Prostate gland (tissue), 2 donors: Measurements from ENCODE around the gene IL17D. TPM values are rescaled to one million over a fixed set of nuclear protein-coding genes. Genes with fewer than 3 reads are reported as not detected.

ENCODE experiments used
- DNase-seq: peaks from one replicate; pipeline ENCODE4 v3.0.0-alpha.2; 2019; ENCODE audit warnings: low spot score
- H3K27ac ChIP-seq, 2 donors: fragments of 200-600 bp; sonication (generic); 2 replicates each; pipeline ENCODE4 v1.5.1; 2017 to 2019
- H3K27me3 ChIP-seq: fragments of 200-600 bp; sonication (generic); replicated peaks from 2 replicates; pipeline ENCODE4 v1.5.1; 2019; ENCODE audit not compliant: insufficient read depth
- H3K36me3 ChIP-seq, 2 donors: fragments of 200-600 bp; sonication (generic); 1 replicate in 1 of 2; 2 replicates in 1 of 2; pipeline versions ENCODE4 v1.5.1 to v1.8.1; 2017 to 2019
- H3K4me1 ChIP-seq: fragments of 200-600 bp; sonication (generic); replicated peaks from 2 replicates; pipeline ENCODE4 v1.5.1; 2019
- H3K4me3 ChIP-seq, 2 donors: fragments of 200-600 bp; sonication (generic); 2 replicates each; pipeline ENCODE4 v1.5.1; 2017 to 2019
- H3K9me3 ChIP-seq: fragments of 200-600 bp; sonication (generic); 2 replicates; pipeline ENCODE4 v1.5.1; 2017
- POLR2A ChIP-seq: fragments of 450-650 bp; IDR thresholded peaks from one replicate; pipeline ENCODE4 v1.6.1; 2016; ENCODE audit warnings: antibody characterized with exemption, mild to moderate bottlenecking
- POLR2AphosphoS5 ChIP-seq: sonication (generic); formaldehyde crosslinking; IDR thresholded peaks from one replicate; pipeline ENCODE4 v1.6.1; 2017; ENCODE audit warnings: antibody characterized with exemption
- WGBS: methylation state at CpG from one replicate; pipeline ENCODE4 v1.1.5; 2018; 5-methylcytosine and 5-hydroxymethylcytosine counted together
- intact Hi-C: fragments of 100-400 bp; cut with DNase I; formaldehyde crosslinking; loops from one replicate; pipeline ENCODE4 v1.14.2; 2022
- total RNA-seq, 2 donors: library from RNA; depleted of rRNA; stranded (reverse); fragments of >200 nt; gene quantifications; one replicate each; pipeline ENCODE4 v1.1.0, GENCODE V29; 2016
- TF ChIP-seq, protein P1 (sequence below), 4 experiments: fragments of 200-600 bp in 2 of 4; fragments of 450-650 bp in 2 of 4; sonication (generic) in 2 of 4; IDR thresholded peaks; 1 replicate in 3 of 4; 2 replicates in 1 of 4; pipeline ENCODE4 v1.5.1; 2016 to 2019; ENCODE audit warnings: antibody characterized with exemption in 4 of 4, mild to moderate bottlenecking in 2 of 4, moderate library complexity in 2 of 4

Gene IL17D
- total RNA-seq, 2 donors from 2014 or later = 1.5 to 3.7 TPM

GRCh38 chr13:20684041-20684440 lies 19.5 kb upstream of the IL17D start:
- no peaks in the 10 kb centered on the region for H3K36me3 ChIP-seq
- H3K27ac ChIP-seq = no peak overlapping the region
- H3K4me3 ChIP-seq = no peak overlapping the region
- no peaks in the 10 kb centered on the region for H3K4me1 ChIP-seq
- intact Hi-C loops = no loop called here
- TF ChIP-seq POLR2AphosphoS5 = no peak
- H3K9me3 ChIP-seq = no peaks in the 10 kb centered on the region
- DNase-seq = no peak
- 69% methylated on average over 4 of the region's 4 CpGs for WGBS
- no peaks in the 10 kb centered on the region for H3K27me3 ChIP-seq

DNA sequence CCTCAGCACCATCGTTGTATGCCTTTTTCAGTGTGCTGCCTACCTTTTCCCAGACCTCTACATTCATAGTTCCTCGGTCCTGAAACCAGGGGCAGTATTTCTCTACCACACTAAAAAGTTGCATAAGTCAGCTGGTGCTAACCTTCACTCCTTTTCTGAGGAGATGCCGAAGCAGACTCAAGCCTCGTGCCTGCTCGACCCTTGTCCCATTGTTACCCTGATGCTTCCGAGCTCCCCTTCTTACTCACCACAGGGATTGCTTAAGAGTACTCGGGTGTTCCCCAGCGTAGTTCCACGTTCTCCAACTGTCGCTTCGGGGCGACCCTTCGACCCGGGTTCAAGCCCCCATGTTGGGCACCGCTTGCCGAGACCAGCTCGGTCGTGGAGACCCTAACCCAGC lies 19.0 kb upstream of the IL17D start:
- H3K36me3 ChIP-seq = no peaks in the 10 kb centered on the region
- H3K9me3 ChIP-seq = no peaks in the 10 kb centered on the region
- intact Hi-C loops = no loop called here
- 73% methylated on average over 18 of the region's 18 CpGs for WGBS
- DNase-seq = no peak
- no peak overlapping the region for H3K27ac ChIP-seq
- no peak overlapping the region for H3K4me3 ChIP-seq
- TF ChIP-seq POLR2A (no peak), POLR2AphosphoS5 (no peak)
- TF ChIP-seq, protein P1, sequence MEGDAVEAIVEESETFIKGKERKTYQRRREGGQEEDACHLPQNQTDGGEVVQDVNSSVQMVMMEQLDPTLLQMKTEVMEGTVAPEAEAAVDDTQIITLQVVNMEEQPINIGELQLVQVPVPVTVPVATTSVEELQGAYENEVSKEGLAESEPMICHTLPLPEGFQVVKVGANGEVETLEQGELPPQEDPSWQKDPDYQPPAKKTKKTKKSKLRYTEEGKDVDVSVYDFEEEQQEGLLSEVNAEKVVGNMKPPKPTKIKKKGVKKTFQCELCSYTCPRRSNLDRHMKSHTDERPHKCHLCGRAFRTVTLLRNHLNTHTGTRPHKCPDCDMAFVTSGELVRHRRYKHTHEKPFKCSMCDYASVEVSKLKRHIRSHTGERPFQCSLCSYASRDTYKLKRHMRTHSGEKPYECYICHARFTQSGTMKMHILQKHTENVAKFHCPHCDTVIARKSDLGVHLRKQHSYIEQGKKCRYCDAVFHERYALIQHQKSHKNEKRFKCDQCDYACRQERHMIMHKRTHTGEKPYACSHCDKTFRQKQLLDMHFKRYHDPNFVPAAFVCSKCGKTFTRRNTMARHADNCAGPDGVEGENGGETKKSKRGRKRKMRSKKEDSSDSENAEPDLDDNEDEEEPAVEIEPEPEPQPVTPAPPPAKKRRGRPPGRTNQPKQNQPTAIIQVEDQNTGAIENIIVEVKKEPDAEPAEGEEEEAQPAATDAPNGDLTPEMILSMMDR (IDR thresholded peaks at IDR 0.05) = no peak
- H3K4me1 ChIP-seq = no peaks in the 10 kb centered on the region
- H3K27me3 ChIP-seq = no peaks in the 10 kb centered on the region

- no peak for DNase-seq
- Histone ChIP-seq H3K4me1 (no peaks in the 10 kb centered on the region), H3K27ac (no peak overlapping the region), H3K9me3 (no peaks in the 10 kb centered on the region), H3K4me3 (no peak overlapping the region), H3K27me3 (no peaks in the 10 kb centered on the region), H3K36me3 (no peaks in the 10 kb centered on the region)
- intact Hi-C loops = no loop called here
- 49% methylated on average over 6 of the region's 6 CpGs for WGBS
- TF ChIP-seq POLR2A (no peak), POLR2AphosphoS5 (no peak)
- TF ChIP-seq, protein P1 (IDR thresholded peaks at IDR 0.05) = no peak
These were observed 18.4 kb upstream of the IL17D start for GRCh38 chr13:20685092-20685491.

DNA sequence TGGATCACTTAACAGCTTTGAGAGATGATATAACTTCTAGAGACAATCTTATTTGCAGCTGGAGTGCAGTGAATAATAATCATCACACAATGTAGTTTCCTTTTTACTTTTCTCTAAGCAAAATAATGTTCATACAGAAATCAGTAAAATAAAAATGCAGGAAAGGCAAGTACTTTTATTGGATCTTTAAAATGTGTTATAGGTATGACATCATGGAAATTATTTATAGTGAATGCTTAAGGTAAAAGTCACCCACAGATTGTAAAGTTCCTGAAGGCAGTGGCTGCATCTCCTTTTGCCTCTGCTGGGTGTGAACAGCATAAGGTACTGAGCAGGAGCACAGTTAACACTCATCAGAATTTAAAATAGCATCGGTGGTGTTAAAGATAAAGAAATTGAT lies 17.3 kb upstream of the IL17D start:
- DNase-seq = no peak
- Histone ChIP-seq H3K27me3 (no peaks in the 10 kb centered on the region), H3K27ac (no peak overlapping the region), H3K36me3 (no peaks in the 10 kb centered on the region), H3K9me3 (no peaks in the 10 kb centered on the region), H3K4me1 (no peaks in the 10 kb centered on the region), H3K4me3 (no peak overlapping the region)
- 88% methylated on average over 1 of the region's 1 CpG for WGBS
- intact Hi-C loops = no loop called here
- TF ChIP-seq, protein P1 (IDR thresholded peaks at IDR 0.05) = no peak
- no peak for TF ChIP-seq POLR2A
- TF ChIP-seq POLR2AphosphoS5 = no peak

- H3K4me3 ChIP-seq = no peak overlapping the region
- 83% methylated on average over 4 of the region's 4 CpGs for WGBS
- no peaks in the 10 kb centered on the region for H3K4me1 ChIP-seq
- H3K36me3 ChIP-seq = no peaks in the 10 kb centered on the region
- H3K27ac ChIP-seq = no peak overlapping the region
- DNase-seq = no peak
- TF ChIP-seq POLR2A (no peak), POLR2AphosphoS5 (no peak)
- TF ChIP-seq, protein P1 (IDR thresholded peaks at IDR 0.05) = no peak
- no peaks in the 10 kb centered on the region for H3K9me3 ChIP-seq
- H3K27me3 ChIP-seq = no peaks in the 10 kb centered on the region
- intact Hi-C loops = no loop called here
These were observed 16.5 kb upstream of the IL17D start for GRCh38 chr13:20686863-20687579.
